Measurements from ENCODE around the gene NSG2. TPM values are rescaled to one million over a fixed set of nuclear protein-coding genes. Genes with fewer than 3 reads are reported as not detected.

NSG2 gene
- total RNA-seq, 1 experiment from 2014 or later, result not detected

- Mint-ChIP-seq H3K4me3 (ENCODE audit: unreplicated experiment) (no peak overlapping the region), H3K27ac (ENCODE audit: low read depth, unreplicated experiment) (no peak overlapping the region), H3K36me3 (ENCODE audit: insufficient read depth, unreplicated experiment) (no peaks in the 10 kb centered on the region), H3K27me3 (ENCODE audit: insufficient read depth, unreplicated experiment) (no peaks in the 10 kb centered on the region), H3K4me1 (ENCODE audit: insufficient read depth, unreplicated experiment) (peaks cover 19% of the 10 kb centered on the region), H3K9me3 (ENCODE audit: unreplicated experiment) (no peaks in the 10 kb centered on the region)
- TF ChIP-seq, protein P1, sequence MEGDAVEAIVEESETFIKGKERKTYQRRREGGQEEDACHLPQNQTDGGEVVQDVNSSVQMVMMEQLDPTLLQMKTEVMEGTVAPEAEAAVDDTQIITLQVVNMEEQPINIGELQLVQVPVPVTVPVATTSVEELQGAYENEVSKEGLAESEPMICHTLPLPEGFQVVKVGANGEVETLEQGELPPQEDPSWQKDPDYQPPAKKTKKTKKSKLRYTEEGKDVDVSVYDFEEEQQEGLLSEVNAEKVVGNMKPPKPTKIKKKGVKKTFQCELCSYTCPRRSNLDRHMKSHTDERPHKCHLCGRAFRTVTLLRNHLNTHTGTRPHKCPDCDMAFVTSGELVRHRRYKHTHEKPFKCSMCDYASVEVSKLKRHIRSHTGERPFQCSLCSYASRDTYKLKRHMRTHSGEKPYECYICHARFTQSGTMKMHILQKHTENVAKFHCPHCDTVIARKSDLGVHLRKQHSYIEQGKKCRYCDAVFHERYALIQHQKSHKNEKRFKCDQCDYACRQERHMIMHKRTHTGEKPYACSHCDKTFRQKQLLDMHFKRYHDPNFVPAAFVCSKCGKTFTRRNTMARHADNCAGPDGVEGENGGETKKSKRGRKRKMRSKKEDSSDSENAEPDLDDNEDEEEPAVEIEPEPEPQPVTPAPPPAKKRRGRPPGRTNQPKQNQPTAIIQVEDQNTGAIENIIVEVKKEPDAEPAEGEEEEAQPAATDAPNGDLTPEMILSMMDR (IDR thresholded peaks at IDR 0.05; ENCODE audit: unreplicated experiment), result no peak
- no peak for DNase-seq (ENCODE audit: unreplicated experiment)
- CTCF ChIA-PET, result interaction anchor here (1.2 kb wide), 1 partner anchor 231 kb away, joined by 3 read pairs; no protein-coding TSS in a partner anchor
- BruUV-seq (replicated peaks), result no TSS peak
- POLR2A ChIA-PET, result interaction anchor here (0.7 to 1.4 kb wide), 2 partner anchors 12 to 19 kb away, joined by 3 to 7 read pairs; no protein-coding TSS in a partner anchor
- intact Hi-C loops (cut with micrococcal nuclease), result no loop called here
Observed at GRCh38 chr5:174086751-174087150, 41.2 kb downstream of the NSG2 start.

DNA sequence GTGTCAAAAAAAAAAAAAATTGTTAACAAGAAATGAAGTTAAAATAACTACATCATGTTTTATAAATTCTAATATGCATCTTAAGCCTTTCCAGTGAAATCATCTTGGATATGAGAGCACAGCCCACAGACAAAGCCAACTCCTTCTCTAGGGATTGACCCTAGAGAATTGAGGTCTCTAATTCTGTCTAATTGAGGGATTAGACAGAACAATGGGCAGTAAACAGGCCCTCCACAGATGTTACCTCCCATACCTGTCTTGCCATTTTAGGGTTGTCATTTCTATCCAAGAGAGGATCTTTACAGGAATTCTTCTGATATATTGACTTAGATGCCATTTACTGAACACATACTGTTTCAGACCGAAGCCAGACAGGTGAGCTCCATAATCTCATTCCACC is 42.3 kb downstream of the NSG2 start:
- no peak overlapping the region for H3K27ac Mint-ChIP-seq (ENCODE audit: low read depth, unreplicated experiment)
- ChIA-PET POLR2A (no interaction called here), CTCF (no interaction called here)
- BruUV-seq (replicated peaks), result no TSS peak
- H3K4me1 Mint-ChIP-seq (ENCODE audit: insufficient read depth, unreplicated experiment), result peaks cover 10% of the 10 kb centered on the region
- H3K4me3 Mint-ChIP-seq (ENCODE audit: unreplicated experiment), result no peak overlapping the region
- no peak for DNase-seq (ENCODE audit: unreplicated experiment)
- intact Hi-C loops (cut with micrococcal nuclease), result no loop called here
- TF ChIP-seq, protein P1 (IDR thresholded peaks at IDR 0.05; ENCODE audit: unreplicated experiment), result no peak
- H3K27me3 Mint-ChIP-seq (ENCODE audit: insufficient read depth, unreplicated experiment), result no peaks in the 10 kb centered on the region
- H3K36me3 Mint-ChIP-seq (ENCODE audit: insufficient read depth, unreplicated experiment), result no peaks in the 10 kb centered on the region
- H3K9me3 Mint-ChIP-seq (ENCODE audit: unreplicated experiment), result no peaks in the 10 kb centered on the region

GRCh38 chr5:174090129-174090528 is 44.6 kb downstream of the NSG2 start:
- CTCF ChIA-PET, result no interaction called here
- intact Hi-C loops (cut with micrococcal nuclease), result no loop called here
- BruUV-seq (replicated peaks), result no TSS peak
- TF ChIP-seq, protein P1 (IDR thresholded peaks at IDR 0.05; ENCODE audit: unreplicated experiment), result no peak
- no peaks in the 10 kb centered on the region for H3K27me3 Mint-ChIP-seq (ENCODE audit: insufficient read depth, unreplicated experiment)
- POLR2A ChIA-PET, result no interaction called here
- H3K4me1 Mint-ChIP-seq (ENCODE audit: insufficient read depth, unreplicated experiment), result peaks cover 5% of the 10 kb centered on the region
- no peaks in the 10 kb centered on the region for H3K36me3 Mint-ChIP-seq (ENCODE audit: insufficient read depth, unreplicated experiment)
- DNase-seq (ENCODE audit: unreplicated experiment), result no peak
- no peaks in the 10 kb centered on the region for H3K9me3 Mint-ChIP-seq (ENCODE audit: unreplicated experiment)
- no peak overlapping the region for H3K27ac Mint-ChIP-seq (ENCODE audit: low read depth, unreplicated experiment)
- no peak overlapping the region for H3K4me3 Mint-ChIP-seq (ENCODE audit: unreplicated experiment)

- TF ChIP-seq, protein P1 (IDR thresholded peaks at IDR 0.05; ENCODE audit: unreplicated experiment), result no peak
- Mint-ChIP-seq H3K27me3 (ENCODE audit: insufficient read depth, unreplicated experiment) (no peaks in the 10 kb centered on the region), H3K4me3 (ENCODE audit: unreplicated experiment) (no peak overlapping the region), H3K9me3 (ENCODE audit: unreplicated experiment) (no peaks in the 10 kb centered on the region), H3K36me3 (ENCODE audit: insufficient read depth, unreplicated experiment) (no peaks in the 10 kb centered on the region), H3K27ac (ENCODE audit: low read depth, unreplicated experiment) (no peak overlapping the region), H3K4me1 (ENCODE audit: insufficient read depth, unreplicated experiment) (no peaks in the 10 kb centered on the region)
- ChIA-PET CTCF (interaction anchor here (0.8 kb wide), 2 partner anchors 10 to 167 kb away, joined by 3 read pairs; no protein-coding TSS in a partner anchor), POLR2A (no interaction called here)
- no TSS peak for BruUV-seq (replicated peaks)
- intact Hi-C loops (cut with micrococcal nuclease), result no loop called here
- DNase-seq (ENCODE audit: unreplicated experiment), result no peak
Observed at GRCh38 chr5:174093123-174093522, 47.6 kb downstream of the NSG2 start.
